IMR-90 (cell line): ENCODE data around the gene RABGGTA. TPM values are rescaled to one million over a fixed set of nuclear protein-coding genes. Genes with fewer than 3 reads are reported as not detected.

Experiments
- ATAC-seq: fragments of 200-7000 bp; cut with Tn5 transposase; 2 replicates; pipeline ENCODE4 v1.9.1; 2020; ENCODE audit warnings: low read depth, mild to moderate bottlenecking, moderate library complexity
- BruUV-seq: library from RNA; stranded (reverse); fragments of 400-500 nt; replicated peaks from 2 replicates; lab custom pipeline; 2021; lab: Mats Ljungman, UMichigan
- CTCF ChIA-PET: fragments of 300-600 bp; formaldehyde crosslinking; extraction: SDS; loops from one replicate; lab custom pipeline; 2021; ENCODE audit warnings: antibody characterized with exemption; lab: Yijun Ruan, JAX
- POLR2A ChIA-PET: fragments of 300-600 bp; sonication (Branson Sonifier 250); formaldehyde crosslinking; loops from one replicate; lab custom pipeline; 2022; ENCODE audit warnings: antibody characterized with exemption; ENCODE audit not compliant: unreplicated experiment; lab: Charles Lee
- DNase-seq: peaks from one replicate; pipeline ENCODE4 v3.0.0; 2013
- H2AFZ ChIP-seq: replicated peaks from 2 replicates; pipeline ENCODE3; 2013; ENCODE audit warnings: low read length, mild to moderate bottlenecking; ENCODE audit not compliant: poor library complexity
- H2AK5ac ChIP-seq: 2 replicates; pipeline ENCODE4 v1.6.1; 2013; ENCODE audit warnings: low read depth, low read length, inconsistent platforms
- H2AK9ac ChIP-seq: replicated peaks from 2 replicates; pipeline ENCODE3; 2013; ENCODE audit warnings: mild to moderate bottlenecking, low read depth, low read length, moderate library complexity; ENCODE audit not compliant: poor library complexity
- H2BK120ac ChIP-seq: 2 replicates; pipeline ENCODE4 v1.6.1; 2013; ENCODE audit warnings: low read depth, low read length, inconsistent platforms
- H2BK15ac ChIP-seq: 3 replicates; pipeline ENCODE4 v1.6.1; 2013; ENCODE audit warnings: low read depth, low read length, inconsistent platforms
- H2BK20ac ChIP-seq: 2 replicates; pipeline ENCODE4 v1.6.1; 2013; ENCODE audit warnings: low read depth, mild to moderate bottlenecking, inconsistent platforms, low read length, moderate library complexity
- H2BK5ac ChIP-seq: 2 replicates; pipeline ENCODE4 v1.6.1; 2013; ENCODE audit warnings: mild to moderate bottlenecking, low read depth, low read length, inconsistent platforms; ENCODE audit not compliant: poor library complexity, severe bottlenecking
- H3K14ac ChIP-seq: replicated peaks from 2 replicates; pipeline ENCODE4 v1.6.1; 2013; ENCODE audit warnings: low read depth, low read length, inconsistent platforms
- H3K18ac ChIP-seq: 2 replicates; pipeline ENCODE4 v1.6.1; 2013; ENCODE audit warnings: low read depth, low read length, control low read depth
- H3K23ac ChIP-seq: 2 replicates; pipeline ENCODE4 v1.6.1; 2013; ENCODE audit warnings: low read depth, low read length, inconsistent platforms
- H3K27ac ChIP-seq: 2 replicates; pipeline ENCODE4 v1.5.1; 2013; ENCODE audit warnings: mild to moderate bottlenecking, control low read depth, low read length; ENCODE audit not compliant: insufficient read depth
- H3K27me3 ChIP-seq: 2 replicates; pipeline ENCODE4 v1.6.1; 2013; ENCODE audit warnings: low read length; ENCODE audit not compliant: control insufficient read depth, insufficient read depth
- H3K36me3 ChIP-seq: 2 replicates; pipeline ENCODE4 v1.6.1; 2013; ENCODE audit warnings: low read length, mixed read lengths; ENCODE audit not compliant: control insufficient read depth, insufficient read depth
- H3K4ac ChIP-seq: 2 replicates; pipeline ENCODE4 v1.6.1; 2013; ENCODE audit warnings: low read depth, low read length, inconsistent platforms
- H3K4me1 ChIP-seq: 2 replicates; pipeline ENCODE4 v1.6.1; 2013; ENCODE audit warnings: low read length, mixed read lengths; ENCODE audit not compliant: control insufficient read depth, insufficient read depth
- H3K4me2 ChIP-seq: 2 replicates; pipeline ENCODE4 v1.6.1; 2013; ENCODE audit warnings: low read depth, mild to moderate bottlenecking, control low read depth, low read length, moderate library complexity
- H3K4me3 ChIP-seq: 2 replicates; pipeline ENCODE4 v1.5.1; 2013; ENCODE audit warnings: low read depth, mild to moderate bottlenecking, control low read depth, low read length, moderate library complexity; ENCODE audit not compliant: insufficient read depth
- H3K56ac ChIP-seq: 2 replicates; pipeline ENCODE4 v1.6.1; 2013; ENCODE audit warnings: low read length, inconsistent platforms; ENCODE audit not compliant: insufficient read depth; ENCODE audit errors: extremely low read depth
- H3K79me1 ChIP-seq, 2 experiments: 2 replicates each; pipeline ENCODE4 v1.6.1; 2013; ENCODE audit warnings: low read length in 2 of 2, inconsistent platforms in 1 of 2, low read depth in 1 of 2
- H3K9ac ChIP-seq: 2 replicates; pipeline ENCODE4 v1.6.1; 2013; ENCODE audit warnings: low read depth, low read length, control low read depth
- H3K9me1 ChIP-seq: 2 replicates; pipeline ENCODE4 v1.6.1; 2013; ENCODE audit warnings: low read length, inconsistent platforms; ENCODE audit not compliant: insufficient read depth
- H3K9me3 ChIP-seq: 2 replicates; pipeline ENCODE4 v1.6.1; 2013; ENCODE audit warnings: low read length; ENCODE audit not compliant: control insufficient read depth, insufficient read depth
- H4K20me1 ChIP-seq: 2 replicates; pipeline ENCODE4 v1.6.1; 2013; ENCODE audit warnings: low read length, inconsistent platforms; ENCODE audit not compliant: insufficient read depth
- H4K5ac ChIP-seq: 2 replicates; pipeline ENCODE4 v1.6.1; 2013; ENCODE audit warnings: mild to moderate bottlenecking, low read depth, low read length, control low read depth
- H4K8ac ChIP-seq, 2 experiments: 2 replicates each; pipeline ENCODE4 v1.6.1; 2013; ENCODE audit warnings: low read depth in 2 of 2, low read length in 2 of 2, control low read depth in 1 of 2, inconsistent platforms in 1 of 2
- H4K91ac ChIP-seq: 2 replicates; pipeline ENCODE4 v1.6.1; 2013; ENCODE audit warnings: low read depth, low read length, inconsistent platforms; ENCODE audit not compliant: insufficient read depth
- BHLHE40 ChIP-seq: fragments of 150-350 bp; IDR thresholded peaks from 2 replicates; pipeline ENCODE4 v1.6.1; 2016; ENCODE audit warnings: mild to moderate bottlenecking, low read depth, low read length
- CHD1 ChIP-seq: IDR thresholded peaks from 2 replicates; pipeline ENCODE4 v1.6.1; 2012; ENCODE audit warnings: low read depth, low read length, improper control_type of control experiment
- FOS ChIP-seq: fragments of 150-350 bp; IDR thresholded peaks from 2 replicates; pipeline ENCODE4 v1.6.1; 2016; ENCODE audit warnings: low read depth, low read length
- NFE2L2 ChIP-seq: fragments of 150-350 bp; IDR thresholded peaks from 2 replicates; pipeline ENCODE4 v1.6.1; 2016; ENCODE audit warnings: low read depth, mild to moderate bottlenecking, low read length
- SMC3 ChIP-seq: fragments of 150-350 bp; IDR thresholded peaks from 2 replicates; pipeline ENCODE4 v1.6.1; 2016; ENCODE audit warnings: low read depth, mild to moderate bottlenecking, antibody characterized with exemption, low read length, moderate library complexity
- WGBS, 2 experiments: methylation state at CpG; one replicate each; pipeline versions ENCODE4 v1.1.5 to v1.1.7; 2013; ENCODE audit warnings: missing lambda C conversion rate in 2 of 2; ENCODE audit not compliant: insufficient read length in 1 of 2; ENCODE audit errors: extremely low coverage in 2 of 2; 5-methylcytosine and 5-hydroxymethylcytosine counted together
- dilution Hi-C: fragments of 300-500 bp; cut with HindIII; formaldehyde crosslinking; loops from one replicate; pipeline ENCODE4 v1.14.3; 2018; ENCODE audit warnings: low sequenced_read_pairs; ENCODE audit not compliant: unreplicated experiment
- in situ Hi-C: fragments of 300-500 bp; cut with MboI; formaldehyde crosslinking; loops from 3 replicates; pipeline ENCODE4 v1.14.3; 2019; ENCODE audit warnings: low sequenced_read_pairs, inconsistent platforms, mixed read lengths
- intact Hi-C: fragments of 100-400 bp; cut with micrococcal nuclease; formaldehyde crosslinking; loops from 2 replicates; pipeline ENCODE4 v1.10.0; 2022
- polyA plus RNA-seq, 3 experiments: library from polyadenylated mRNA; depleted of rRNA; stranded (reverse); fragments of >200 nt; gene quantifications; 2 replicates each; pipeline ENCODE4 v1.2.3, GENCODE V29; 2012; ENCODE audit warnings: low replicate concordance in 1 of 3
- total RNA-seq: library from RNA; depleted of rRNA; stranded (reverse); fragments of >200 nt; gene quantifications from 2 replicates; pipeline ENCODE4 v1.2.3, GENCODE V29; 2012

The RABGGTA gene
- total and polyA plus RNA-seq, 2 of the 4 experiments (the other 2 are of a cell fraction), result 25.6 to 55.6 TPM

GRCh38 chr14:24236689-24237462 lies 34.5 kb downstream of the RABGGTA start (continued):
- no peak for TF ChIP-seq BHLHE40

- H3K36me3 ChIP-seq, result peaks cover 43% of the 10 kb centered on the region
- POLR2A ChIA-PET, result no interaction called here
- in situ Hi-C loops, result loop anchor here (10.0 kb wide), 1 partner anchor 199 kb away; no protein-coding TSS in a partner anchor
Measured at GRCh38 chr14:24235804-24236688, 35.4 kb downstream of the RABGGTA start.

More at GRCh38 chr14:24235804-24236688, 35.4 kb downstream of the RABGGTA start:
- Histone ChIP-seq H3K79me1 (peaks cover 65 to 92% of the 10 kb centered on the region in 2 experiments), H3K4ac (no peak overlapping the region), H3K18ac (no peak overlapping the region), H3K23ac (no peak overlapping the region), H3K9me3 (no peaks in the 10 kb centered on the region), H4K5ac (no peak overlapping the region), H2BK20ac (no peak overlapping the region), H3K4me3 (no peak overlapping the region), H2BK120ac (no peak overlapping the region), H2AK5ac (no peak overlapping the region), H3K4me2 (no peak overlapping the region), H4K20me1 (peaks cover 4% of the 10 kb centered on the region), H3K14ac (no peak overlapping the region), H3K56ac (no peak overlapping the region), H3K27ac (no peak overlapping the region), H3K27me3 (no peaks in the 10 kb centered on the region), H3K9me1 (peaks cover 28% of the 10 kb centered on the region), H3K9ac (no peak overlapping the region), H4K91ac (no peak overlapping the region), H2BK15ac (no peak overlapping the region), H2AFZ (no peak overlapping the region), H2BK5ac (no peak overlapping the region), H4K8ac (no peak overlapping the region), H3K4me1 (peaks cover 14% of the 10 kb centered on the region), H2AK9ac (no peak overlapping the region)
- no CpG with 5 or more reads among the region's 5 CpGs for WGBS, 2 experiments
- DNase-seq, result no peak
- no TSS peak for BruUV-seq
- CTCF ChIA-PET, result interaction anchor here (0.6 to 0.7 kb wide), 2 partner anchors 59 to 72 kb away, joined by 3 read pairs; partner anchors contain the start of gene CIDEB
- dilution Hi-C loops, result no loop called here
- intact Hi-C loops, result no loop called here
- no peak for ATAC-seq
- no peak for TF ChIP-seq FOS
- TF ChIP-seq BHLHE40, result no peak
- TF ChIP-seq NFE2L2, result no peak
- TF ChIP-seq SMC3, result no peak
- no peak for TF ChIP-seq CHD1
